GM10248 (cell line): ENCODE data around the gene AP2B1.
"Not testable (repeated sequence)": the region's sequence is repeated elsewhere in the genome, so short reads cannot be mapped to it uniquely, and the experiment has no call there.

Source experiments
- CTCF ChIA-PET: fragments of 300-600 bp; sonication (Branson Sonifier 250); formaldehyde crosslinking; extraction: SDS; loops from one replicate; lab custom pipeline; 2021; ENCODE audit warnings: antibody characterized with exemption; lab: Yijun Ruan, JAX
- POLR2A ChIA-PET: fragments of 350-650 bp; sonication (Branson Sonifier 250); formaldehyde crosslinking; extraction: SDS; loops from one replicate; lab custom pipeline; 2020; ENCODE audit warnings: antibody characterized with exemption; lab: Yijun Ruan, JAX
- DNase-seq: peaks from one replicate; pipeline ENCODE4 v3.0.0; 2012; ENCODE audit errors: extremely low spot score
- CTCF ChIP-seq: IDR thresholded peaks from 2 replicates; pipeline ENCODE4 v1.5.1; 2012; ENCODE audit warnings: mild to moderate bottlenecking, low read depth; ENCODE audit errors: extremely low read depth, missing control alignments, control extremely low read depth

AP2B1 gene

GRCh38 chr17:35597604-35598003, 10.5 kb downstream of the AP2B1 start:
- ChIA-PET CTCF (interaction anchor here (1.0 to 1.7 kb wide), 4 partner anchors 9 to 22 kb away, joined by 3 to 4 read pairs (median 3); no protein-coding TSS in a partner anchor), POLR2A (no interaction called here)
- DNase-seq: no peak
- no peak for TF ChIP-seq CTCF

GRCh38 chr17:35603674-35604073, 16.6 kb downstream of the AP2B1 start:
- ChIA-PET CTCF (interaction anchor here (0.6 to 5.2 kb wide), 6 partner anchors 8 to 15 kb away, joined by 3 to 29 read pairs (median 8); no protein-coding TSS in a partner anchor), POLR2A (no interaction called here)
- TF ChIP-seq CTCF: no peak
- DNase-seq: no peak

- DNase-seq: no peak
- CTCF ChIA-PET: interaction anchor here (1.1 to 5.2 kb wide), 4 partner anchors 9 to 142 kb away, joined by 3 to 29 read pairs (median 4); no protein-coding TSS in a partner anchor
- POLR2A ChIA-PET: interaction anchor here (0.6 kb wide), 1 partner anchor 30 kb away, joined by 9 read pairs; no protein-coding TSS in a partner anchor
- TF ChIP-seq CTCF: no peak
Measured at GRCh38 chr17:35605678-35606077, 18.6 kb downstream of the AP2B1 start.

- no peak for TF ChIP-seq CTCF
- ChIA-PET POLR2A (interaction anchor here (0.7 kb wide), 2 partner anchors 29 to 160 kb away, joined by 3 to 4 read pairs; partner anchors contain the start of gene PEX12), CTCF (interaction anchor here (0.7 to 1.9 kb wide), 8 partner anchors 8 to 157 kb away, joined by 3 to 9 read pairs (median 3); partner anchors contain the start of gene PEX12)
- DNase-seq: no peak
Measured at GRCh38 chr17:35607239-35607847, 20.2 kb downstream of the AP2B1 start.

GRCh38 chr17:35609831-35610230, 22.7 kb downstream of the AP2B1 start:
- CTCF ChIA-PET: no interaction called here
- POLR2A ChIA-PET: no interaction called here
- TF ChIP-seq CTCF: no peak
- DNase-seq: no peak

GRCh38 chr17:35610746-35611145, 23.6 kb downstream of the AP2B1 start:
- DNase-seq: not testable (repeated sequence)
- CTCF ChIA-PET: interaction anchor here (1.6 to 4.8 kb wide), 4 partner anchors 8 to 153 kb away, joined by 6 to 107 read pairs (median 24); no protein-coding TSS in a partner anchor
- POLR2A ChIA-PET: interaction anchor here (1.1 kb wide), 1 partner anchor 137 kb away, joined by 4 read pairs; no protein-coding TSS in a partner anchor
